AG04449 (cell line): ENCODE results near the gene ATP2C1.

Experiments used
- CTCF ChIA-PET: fragments of 350-600 bp; formaldehyde crosslinking; extraction: SDS; loops from one replicate; lab custom pipeline; 2021; ENCODE audit warnings: antibody characterized with exemption; lab: Yijun Ruan, JAX
- POLR2A ChIA-PET: fragments of 400-600, 350-600 bp; formaldehyde crosslinking; extraction: SDS; loops from one replicate; lab custom pipeline; 2020; ENCODE audit warnings: antibody characterized with exemption, inconsistent platforms; lab: Yijun Ruan, JAX
- DNase-seq: peaks from one replicate; pipeline ENCODE4 v3.0.0-alpha.2; 2010; ENCODE audit warnings: low read depth, low spot score
- H3K4me3 ChIP-seq: 2 replicates; pipeline ENCODE4 v1.5.1; 2011; ENCODE audit warnings: low read depth, mild to moderate bottlenecking, control low read depth, low read length
- TF ChIP-seq, protein P1 (sequence below): IDR thresholded peaks from one replicate; pipeline ENCODE4 v1.5.1; 2011; ENCODE audit warnings: mild to moderate bottlenecking, moderate library complexity, low read length, control low read depth, inconsistent platforms; ENCODE audit not compliant: insufficient read depth; ENCODE audit errors: missing control alignments

The ATP2C1 gene

GRCh38 chr3:130974201-130974600 is 80.3 kb downstream of the ATP2C1 start:
- no peak for DNase-seq
- TF ChIP-seq, protein P1, sequence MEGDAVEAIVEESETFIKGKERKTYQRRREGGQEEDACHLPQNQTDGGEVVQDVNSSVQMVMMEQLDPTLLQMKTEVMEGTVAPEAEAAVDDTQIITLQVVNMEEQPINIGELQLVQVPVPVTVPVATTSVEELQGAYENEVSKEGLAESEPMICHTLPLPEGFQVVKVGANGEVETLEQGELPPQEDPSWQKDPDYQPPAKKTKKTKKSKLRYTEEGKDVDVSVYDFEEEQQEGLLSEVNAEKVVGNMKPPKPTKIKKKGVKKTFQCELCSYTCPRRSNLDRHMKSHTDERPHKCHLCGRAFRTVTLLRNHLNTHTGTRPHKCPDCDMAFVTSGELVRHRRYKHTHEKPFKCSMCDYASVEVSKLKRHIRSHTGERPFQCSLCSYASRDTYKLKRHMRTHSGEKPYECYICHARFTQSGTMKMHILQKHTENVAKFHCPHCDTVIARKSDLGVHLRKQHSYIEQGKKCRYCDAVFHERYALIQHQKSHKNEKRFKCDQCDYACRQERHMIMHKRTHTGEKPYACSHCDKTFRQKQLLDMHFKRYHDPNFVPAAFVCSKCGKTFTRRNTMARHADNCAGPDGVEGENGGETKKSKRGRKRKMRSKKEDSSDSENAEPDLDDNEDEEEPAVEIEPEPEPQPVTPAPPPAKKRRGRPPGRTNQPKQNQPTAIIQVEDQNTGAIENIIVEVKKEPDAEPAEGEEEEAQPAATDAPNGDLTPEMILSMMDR, result no peak
- no peak overlapping the region for H3K4me3 ChIP-seq
- ChIA-PET CTCF (interaction anchor here (0.8 to 1.1 kb wide), 3 partner anchors 9 to 81 kb away, joined by 4 to 5 read pairs (median 5); partner anchors contain the start of gene ATP2C1), POLR2A (no interaction called here)

DNA sequence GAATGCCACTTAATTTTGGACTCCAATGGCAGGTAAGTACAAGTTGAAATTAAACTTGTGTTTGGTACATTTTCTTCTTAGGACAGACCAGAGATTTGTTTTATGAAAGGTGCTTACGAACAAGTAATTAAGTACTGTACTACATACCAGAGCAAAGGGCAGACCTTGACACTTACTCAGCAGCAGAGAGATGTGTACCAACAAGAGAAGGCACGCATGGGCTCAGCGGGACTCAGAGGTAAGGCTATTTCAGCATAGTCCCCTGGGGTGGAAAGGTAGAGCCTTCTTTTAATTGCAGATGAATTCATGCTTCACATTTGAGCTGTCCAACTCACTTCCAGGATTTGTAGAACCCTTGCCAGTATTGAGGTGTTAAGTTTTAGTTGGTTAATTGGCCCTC is 81.4 kb downstream of the ATP2C1 start:
- TF ChIP-seq, protein P1, result no peak
- ChIA-PET POLR2A (no interaction called here), CTCF (interaction anchor here (1.1 kb wide), 1 partner anchor 11 kb away, joined by 5 read pairs; no protein-coding TSS in a partner anchor)
- no peak overlapping the region for H3K4me3 ChIP-seq
- no peak for DNase-seq

- ChIA-PET CTCF (no interaction called here), POLR2A (no interaction called here)
- TF ChIP-seq, protein P1, result no peak
- no peak for DNase-seq
- no peak overlapping the region for H3K4me3 ChIP-seq
These were observed 82.8 kb downstream of the ATP2C1 start for GRCh38 chr3:130976706-130977105.

GRCh38 chr3:130979117-130979516 is 85.2 kb downstream of the ATP2C1 start:
- TF ChIP-seq, protein P1, result no peak
- no peak for DNase-seq
- ChIA-PET CTCF (no interaction called here), POLR2A (no interaction called here)
- no peak overlapping the region for H3K4me3 ChIP-seq

DNA sequence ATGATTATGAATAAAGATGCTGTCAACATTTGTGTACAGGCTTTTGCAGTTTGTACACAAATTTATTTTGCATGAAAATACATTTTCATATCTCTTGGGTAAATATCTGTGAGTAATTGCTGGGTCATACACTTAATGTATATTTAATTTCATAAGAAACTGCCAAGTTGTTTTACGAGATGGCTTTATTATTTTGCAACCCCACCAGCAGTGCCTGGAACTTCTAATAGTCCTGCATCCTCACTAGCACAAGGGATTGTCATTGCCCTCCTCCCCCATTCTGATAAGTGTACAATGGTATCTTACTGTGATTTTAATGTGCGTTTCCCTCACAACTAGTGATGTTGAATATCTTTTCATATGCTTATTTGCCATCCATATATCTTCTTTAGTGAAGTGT is 87.6 kb downstream of the ATP2C1 start:
- TF ChIP-seq, protein P1, result no peak
- ChIA-PET POLR2A (no interaction called here), CTCF (no interaction called here)
- no peak for DNase-seq
- no peak overlapping the region for H3K4me3 ChIP-seq

- TF ChIP-seq, protein P1, result no peak
- H3K4me3 ChIP-seq, result no peak overlapping the region
- ChIA-PET CTCF (no interaction called here), POLR2A (no interaction called here)
- DNase-seq, result no peak
These were observed 96.4 kb downstream of the ATP2C1 start for GRCh38 chr3:130990282-130990681.
